Stimulated activated effector memory CD8-positive, alpha-beta T cell treated with anti-CD3 and anti-CD28 coated beads, Interleukin-12 subunit alpha, Interleukin-12 subunit beta, amount 100 ng/mL, for 72 hours (primary cell): ENCODE data around the gene SLC7A11.
"Not testable (repeated sequence)": the region's sequence is repeated elsewhere in the genome, so short reads cannot be mapped to it uniquely, and the experiment has no call there.

Source experiments
- ATAC-seq: fragments of 150-1000 bp; cut with Tn5 transposase; 2 replicates; pipeline ENCODE4 v1.10.0; 2021
- DNase-seq, 2 donors: peaks; one replicate each; pipeline ENCODE4 v3.0.0; 2021 to 2022; ENCODE audit warnings: low spot score in 2 of 2
- H3K27ac Mint-ChIP-seq: one replicate; pipeline ENCODE4 v1.8.0; 2022; ENCODE audit warnings: mild to moderate bottlenecking, mixed read lengths
- H3K36me3 Mint-ChIP-seq: one replicate; pipeline ENCODE4 v1.8.0; 2022; ENCODE audit warnings: mild to moderate bottlenecking, mixed read lengths
- H3K4me1 Mint-ChIP-seq: one replicate; pipeline ENCODE4 v1.8.0; 2022; ENCODE audit warnings: mixed read lengths
- H3K4me3 Mint-ChIP-seq: one replicate; pipeline ENCODE4 v1.8.0; 2022; ENCODE audit warnings: mild to moderate bottlenecking, mixed read lengths
- H3K9me3 Mint-ChIP-seq: one replicate; pipeline ENCODE4 v1.8.0; 2022; ENCODE audit warnings: mixed read lengths

SLC7A11 gene

DNA sequence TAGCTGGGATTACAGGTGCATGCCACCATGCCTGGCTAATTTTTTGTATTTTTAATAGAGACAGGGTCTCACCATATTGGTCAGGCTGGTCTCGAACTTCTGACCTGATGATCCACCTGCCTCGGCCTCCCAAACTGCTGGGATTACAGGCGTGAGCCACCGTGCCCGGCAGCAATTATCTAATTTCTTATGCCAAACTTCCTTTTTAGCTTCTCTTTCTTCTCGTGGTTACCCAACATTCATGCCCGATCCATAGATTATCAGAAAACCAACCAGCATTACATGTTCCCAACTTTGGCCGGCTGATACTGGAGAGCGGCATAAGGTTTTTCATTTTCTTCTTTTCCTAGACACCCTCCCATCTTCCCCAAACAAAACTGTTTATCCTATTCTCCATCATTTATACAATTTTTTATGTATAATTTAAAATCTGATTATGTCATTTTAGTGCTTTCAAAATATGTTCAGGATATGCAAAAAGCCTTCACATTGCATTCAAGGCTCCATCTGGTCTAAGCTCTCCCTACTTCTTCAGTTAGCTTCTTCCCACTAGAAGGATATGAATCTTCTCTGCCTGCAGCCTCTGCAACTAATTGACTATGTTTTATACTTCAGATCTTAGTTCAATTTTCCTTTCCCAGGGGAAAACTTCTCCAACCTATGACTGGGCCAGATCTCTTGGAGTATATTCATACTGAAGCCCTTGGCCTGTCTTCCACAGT lies 8.7 kb downstream of the SLC7A11 start:
- DNase-seq (no peak), ATAC-seq (no peak)
- Mint-ChIP-seq H3K27ac (no peak overlapping the region), H3K9me3 (peaks cover 4% of the 10 kb centered on the region), H3K36me3 (no peaks in the 10 kb centered on the region), H3K4me1 (no peaks in the 10 kb centered on the region), H3K4me3 (no peak overlapping the region)

DNA sequence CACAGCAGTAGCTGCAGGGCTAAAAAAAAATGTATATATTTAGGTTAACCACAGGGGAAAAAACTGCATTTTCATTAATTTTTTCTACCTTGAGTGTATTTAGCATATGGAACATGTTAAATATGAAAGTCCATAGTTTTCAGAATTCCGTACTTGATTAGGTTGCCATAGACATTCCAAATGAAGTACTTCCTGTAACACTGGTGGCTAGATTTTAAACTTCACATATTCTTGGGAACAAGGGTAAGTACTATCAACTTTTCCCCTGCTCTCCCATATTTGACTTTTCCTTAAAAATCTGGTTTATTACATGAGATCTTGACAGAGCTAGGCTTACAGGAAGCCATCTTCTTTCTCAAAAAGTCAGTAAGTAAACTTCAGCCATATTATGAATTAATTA lies 9.8 kb downstream of the SLC7A11 start:
- Mint-ChIP-seq H3K4me3 (no peak overlapping the region), H3K27ac (no peak overlapping the region), H3K4me1 (no peaks in the 10 kb centered on the region), H3K9me3 (peaks cover 4% of the 10 kb centered on the region), H3K36me3 (no peaks in the 10 kb centered on the region)
- no peak for DNase-seq
- ATAC-seq = no peak

DNA sequence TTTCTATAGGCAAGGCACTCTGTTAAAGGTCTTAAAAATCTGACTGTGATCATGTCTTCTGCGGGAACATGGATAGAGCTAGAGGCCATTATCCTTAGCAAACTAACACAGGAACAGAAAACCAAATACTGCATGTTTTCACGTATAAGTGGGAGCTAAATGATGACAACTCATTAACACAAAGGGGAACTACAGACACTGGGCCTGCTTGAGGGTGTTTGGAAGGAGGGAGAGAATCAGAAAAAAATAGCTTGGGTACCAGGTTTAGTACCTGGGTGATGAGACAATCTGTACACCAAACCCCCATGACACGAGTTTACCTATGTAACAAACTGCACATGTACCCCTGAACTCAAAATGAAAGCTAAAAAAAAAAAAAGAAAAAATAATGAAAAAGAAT lies 12.1 kb downstream of the SLC7A11 start:
- Mint-ChIP-seq H3K4me1 (no peaks in the 10 kb centered on the region), H3K36me3 (no peaks in the 10 kb centered on the region), H3K27ac (no peak overlapping the region), H3K4me3 (no peak overlapping the region), H3K9me3 (peaks cover 4% of the 10 kb centered on the region)
- DNase-seq = no peak
- no peak for ATAC-seq

DNA sequence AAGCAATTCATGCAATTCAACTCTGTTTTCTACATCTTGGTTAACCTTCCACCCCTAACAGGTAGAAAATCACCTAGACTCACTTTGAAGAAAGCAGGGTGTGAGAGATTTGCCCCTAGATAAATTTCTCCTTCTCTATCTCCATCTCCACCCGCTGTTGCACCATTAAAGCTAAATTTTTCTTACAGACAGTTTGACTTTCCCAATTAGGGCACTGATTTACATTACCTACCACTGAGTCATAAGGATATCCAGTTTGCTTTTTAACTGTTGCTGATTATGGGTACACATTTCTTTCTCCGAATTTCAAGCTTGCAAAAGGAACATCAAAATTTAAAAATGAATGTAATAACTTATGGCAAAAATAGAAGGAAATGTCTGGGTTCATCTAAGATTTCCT lies 13.0 kb downstream of the SLC7A11 start:
- no peak for ATAC-seq
- Mint-ChIP-seq H3K9me3 (peaks cover 7% of the 10 kb centered on the region), H3K27ac (no peak overlapping the region), H3K4me3 (no peak overlapping the region), H3K4me1 (no peaks in the 10 kb centered on the region), H3K36me3 (no peaks in the 10 kb centered on the region)
- no peak for DNase-seq

DNA sequence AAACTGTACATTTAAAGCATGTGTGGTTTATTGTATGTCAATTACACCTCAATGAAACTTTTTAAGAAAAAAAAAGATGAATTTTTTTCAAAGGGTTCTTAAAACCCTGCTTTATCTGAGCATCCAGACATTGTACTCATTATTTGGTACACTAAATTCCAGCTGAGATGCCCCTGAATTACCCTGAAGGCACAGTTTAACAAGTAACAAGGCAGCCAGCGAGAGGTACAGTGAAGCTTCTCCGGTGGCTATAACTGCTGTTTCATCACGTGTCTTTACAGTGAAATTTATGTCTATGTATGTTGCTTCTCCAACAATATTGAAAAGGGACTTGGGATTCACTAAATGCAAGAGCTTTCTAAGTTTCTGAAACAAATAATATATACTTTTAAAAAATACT lies 15.8 kb downstream of the SLC7A11 start:
- Mint-ChIP-seq H3K36me3 (no peaks in the 10 kb centered on the region), H3K4me1 (no peaks in the 10 kb centered on the region), H3K9me3 (peaks cover 3% of the 10 kb centered on the region), H3K4me3 (no peak overlapping the region), H3K27ac (no peak overlapping the region)
- no peak for ATAC-seq
- DNase-seq = no peak

DNA sequence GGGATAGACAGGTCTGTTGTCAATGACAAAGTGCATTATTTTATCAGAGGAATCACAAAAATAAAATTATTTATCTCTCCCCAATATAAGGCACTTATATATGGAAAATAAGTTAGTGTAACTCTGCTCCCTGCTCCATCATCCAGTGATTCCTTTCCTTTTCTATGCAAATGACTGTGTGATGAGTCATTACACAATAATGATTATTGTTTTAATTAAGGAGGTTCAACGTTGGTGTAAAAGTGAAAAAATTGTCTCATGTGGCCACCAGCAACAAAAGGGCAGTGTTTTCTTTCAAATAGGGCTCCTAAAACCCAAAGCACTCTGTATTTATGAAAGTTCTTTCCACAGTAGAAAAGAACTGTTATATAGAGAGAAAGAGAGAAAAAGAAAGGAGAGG lies 16.7 kb downstream of the SLC7A11 start:
- peaks cover 3% of the 10 kb centered on the region for H3K9me3 Mint-ChIP-seq
- H3K4me3 Mint-ChIP-seq = no peak overlapping the region
- H3K36me3 Mint-ChIP-seq = no peaks in the 10 kb centered on the region
- DNase-seq (no peak), ATAC-seq (no peak)
- no peaks in the 10 kb centered on the region for H3K4me1 Mint-ChIP-seq
- H3K27ac Mint-ChIP-seq = no peak overlapping the region

DNA sequence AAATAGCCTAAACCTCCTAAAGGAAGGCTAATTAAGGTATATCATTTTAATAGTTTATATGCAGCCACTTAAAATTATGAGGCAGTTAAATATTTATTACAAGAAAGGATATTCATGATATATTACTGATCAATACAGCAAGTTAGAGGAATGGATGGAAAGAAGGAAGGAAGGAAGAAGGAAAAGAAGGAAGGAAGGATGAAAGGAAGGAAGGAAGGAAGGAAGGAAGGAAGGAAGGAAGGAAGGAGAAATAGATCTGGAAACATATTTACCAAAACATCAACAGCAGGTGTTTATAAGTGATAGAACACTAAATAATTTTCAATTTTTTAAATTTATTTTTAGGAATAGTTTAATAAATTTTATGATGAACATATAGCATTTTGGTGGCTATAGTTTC lies 17.5 kb downstream of the SLC7A11 start:
- no peak for DNase-seq
- peaks cover 3% of the 10 kb centered on the region for H3K9me3 Mint-ChIP-seq
- H3K27ac Mint-ChIP-seq = no peak overlapping the region
- no peak overlapping the region for H3K4me3 Mint-ChIP-seq
- no peaks in the 10 kb centered on the region for H3K4me1 Mint-ChIP-seq
- H3K36me3 Mint-ChIP-seq = no peaks in the 10 kb centered on the region
- ATAC-seq = no peak

DNA sequence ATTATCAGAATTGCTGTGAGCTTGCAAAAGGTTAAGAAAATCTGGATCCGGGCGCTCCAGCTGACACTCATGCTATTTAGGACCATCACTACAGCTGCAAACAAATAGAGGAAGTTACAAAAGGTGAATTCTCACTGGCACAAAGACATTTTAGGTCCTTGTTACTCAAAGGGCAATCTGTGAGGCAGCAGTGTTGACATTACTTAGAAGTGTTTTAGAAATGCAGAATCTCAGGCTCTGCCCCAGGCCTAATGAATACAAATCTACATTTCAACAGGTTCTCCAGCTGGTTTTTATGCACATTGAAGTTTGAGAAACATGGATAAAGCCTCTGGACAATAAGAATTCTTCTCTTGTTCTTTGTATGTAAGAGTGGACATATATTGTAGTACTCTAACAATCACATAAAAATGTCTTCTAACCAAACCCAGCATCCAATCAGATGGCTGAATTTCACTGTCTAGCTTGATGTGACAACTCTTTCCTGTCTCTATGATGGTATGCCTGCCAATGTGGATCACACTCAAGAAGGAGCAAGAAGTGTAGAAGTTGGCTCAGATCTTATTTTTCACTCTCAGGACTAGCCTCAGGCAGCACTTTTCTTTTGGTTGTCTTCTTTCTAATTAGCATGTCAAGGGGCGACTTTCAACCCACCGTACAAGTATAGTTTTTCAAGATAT lies 18.8 kb downstream of the SLC7A11 start:
- no peaks in the 10 kb centered on the region for H3K36me3 Mint-ChIP-seq
- ATAC-seq (no peak), DNase-seq (no peak)
- no peaks in the 10 kb centered on the region for H3K4me1 Mint-ChIP-seq
- no peak overlapping the region for H3K4me3 Mint-ChIP-seq
- H3K9me3 Mint-ChIP-seq = peaks cover 3% of the 10 kb centered on the region
- H3K27ac Mint-ChIP-seq = no peak overlapping the region

DNA sequence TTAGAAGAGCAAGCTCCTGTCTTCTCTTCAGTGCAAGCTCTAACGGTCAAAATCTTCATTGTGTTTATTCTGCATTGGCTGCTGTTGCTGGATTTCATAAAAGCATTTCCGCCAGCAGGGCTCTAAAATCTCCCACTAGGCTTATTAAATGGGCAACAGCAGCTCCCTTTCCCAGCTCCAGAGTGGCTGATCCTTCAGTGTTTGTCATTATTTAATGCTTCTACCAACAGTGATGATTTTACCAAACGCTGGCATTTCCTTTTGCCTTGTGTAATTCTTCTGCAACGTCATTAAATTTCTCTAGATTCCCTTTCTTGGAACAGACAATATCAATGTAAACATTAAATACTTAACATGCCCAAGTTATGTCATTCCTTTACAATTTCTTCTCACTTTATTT lies 20.1 kb downstream of the SLC7A11 start:
- H3K9me3 Mint-ChIP-seq = peaks cover 3% of the 10 kb centered on the region
- no peak overlapping the region for H3K27ac Mint-ChIP-seq
- no peaks in the 10 kb centered on the region for H3K36me3 Mint-ChIP-seq
- DNase-seq (no peak), ATAC-seq (no peak)
- no peak overlapping the region for H3K4me3 Mint-ChIP-seq
- no peaks in the 10 kb centered on the region for H3K4me1 Mint-ChIP-seq

DNA sequence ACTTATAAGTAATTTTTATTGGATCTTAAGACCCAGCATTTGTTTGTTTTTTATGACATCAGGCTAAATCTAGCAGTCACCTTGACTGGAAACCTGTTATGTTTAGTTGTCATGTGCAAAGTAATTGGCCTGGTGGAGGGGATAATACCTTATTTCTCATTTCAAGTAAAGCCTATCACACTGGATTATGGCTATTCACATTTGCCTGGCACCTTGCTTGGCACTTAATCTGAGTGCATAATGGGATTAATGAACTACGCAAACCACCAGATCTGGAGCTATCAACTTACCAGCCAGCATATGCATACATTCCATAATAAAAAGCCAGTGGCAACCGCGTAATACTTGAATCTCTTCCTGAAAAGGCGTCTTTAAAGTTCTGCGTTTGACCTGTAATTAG lies 23.2 kb downstream of the SLC7A11 start:
- no peaks in the 10 kb centered on the region for H3K9me3 Mint-ChIP-seq
- ATAC-seq (no peak), DNase-seq (no peak)
- H3K4me3 Mint-ChIP-seq = no peak overlapping the region
- no peaks in the 10 kb centered on the region for H3K4me1 Mint-ChIP-seq
- H3K36me3 Mint-ChIP-seq = no peaks in the 10 kb centered on the region
- H3K27ac Mint-ChIP-seq = no peak overlapping the region

DNA sequence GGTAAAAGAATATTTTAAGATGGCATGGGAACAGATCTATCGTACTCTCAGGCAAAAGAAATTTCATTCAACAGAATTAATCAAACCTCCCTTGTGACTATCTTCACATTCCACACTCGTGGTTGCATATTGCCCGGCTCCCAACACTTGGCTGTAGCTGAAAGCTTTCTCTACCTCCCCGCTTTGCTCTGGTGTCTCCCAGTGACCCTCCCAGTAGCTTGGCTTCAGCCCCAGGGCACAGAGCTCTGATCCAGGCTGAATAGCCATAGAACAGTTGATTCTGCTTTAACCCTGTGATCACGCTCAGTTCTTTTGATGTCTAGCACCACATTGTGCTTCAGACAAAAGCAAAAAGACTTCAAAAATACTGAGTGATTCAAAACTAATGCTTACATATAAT lies 24.6 kb downstream of the SLC7A11 start:
- Mint-ChIP-seq H3K9me3 (peaks cover 4% of the 10 kb centered on the region), H3K4me1 (no peaks in the 10 kb centered on the region), H3K36me3 (no peaks in the 10 kb centered on the region), H3K4me3 (no peak overlapping the region), H3K27ac (no peak overlapping the region)
- no peak for DNase-seq
- ATAC-seq = no peak

DNA sequence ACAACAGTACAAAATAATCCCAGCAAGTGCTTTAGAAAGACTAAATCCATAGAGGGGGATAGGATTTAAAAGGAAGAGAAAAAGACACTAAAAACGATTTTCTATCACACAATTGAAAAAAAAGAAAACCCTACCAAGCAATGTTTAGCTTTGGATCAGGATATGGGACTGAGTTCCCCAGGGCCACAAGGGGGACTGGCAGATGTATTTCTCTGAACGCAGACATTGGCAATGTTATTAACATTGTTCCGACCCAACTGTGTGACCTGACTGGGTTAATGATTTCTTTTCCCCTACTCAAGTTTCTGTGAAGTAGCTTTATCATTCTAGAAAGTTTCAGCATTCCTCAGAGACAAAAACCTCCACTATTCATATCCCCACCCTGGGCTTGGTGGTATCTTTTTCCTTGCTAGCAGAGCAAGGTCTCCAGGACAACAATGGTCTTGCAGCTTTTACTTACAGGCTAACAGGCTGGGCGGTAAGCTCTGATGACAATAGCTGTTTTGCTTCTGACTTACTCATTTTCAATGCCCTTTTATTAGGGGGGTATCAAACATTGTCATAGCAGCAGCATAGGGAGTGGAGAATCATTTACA lies 25.8 kb downstream of the SLC7A11 start:
- Mint-ChIP-seq H3K4me3 (no peak overlapping the region), H3K27ac (no peak overlapping the region), H3K36me3 (no peaks in the 10 kb centered on the region), H3K4me1 (no peaks in the 10 kb centered on the region), H3K9me3 (peaks cover 4% of the 10 kb centered on the region)
- DNase-seq (no peak), ATAC-seq (no peak)

DNA sequence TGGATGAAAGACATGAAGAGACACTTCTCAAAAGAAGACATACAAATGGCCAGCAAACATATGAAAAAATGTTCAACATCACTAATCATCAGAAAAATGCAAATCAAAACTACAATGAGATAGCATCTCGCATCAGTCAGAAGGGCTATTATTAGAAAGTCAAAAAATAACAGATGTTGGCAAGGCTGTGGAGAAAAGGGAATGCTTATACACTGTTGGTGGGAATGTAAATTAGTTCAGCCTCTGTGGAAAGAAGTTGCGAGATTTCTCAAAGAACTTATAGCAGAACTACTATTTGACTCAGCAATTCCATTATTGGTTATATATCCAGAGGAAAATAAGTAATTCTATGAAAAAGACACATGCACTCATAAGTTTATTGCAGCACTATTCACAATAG lies 31.6 kb downstream of the SLC7A11 start:
- not testable (repeated sequence) for DNase-seq, H3K4me3 Mint-ChIP-seq, H3K4me1 Mint-ChIP-seq, ATAC-seq, H3K27ac Mint-ChIP-seq, H3K9me3 Mint-ChIP-seq, H3K36me3 Mint-ChIP-seq

DNA sequence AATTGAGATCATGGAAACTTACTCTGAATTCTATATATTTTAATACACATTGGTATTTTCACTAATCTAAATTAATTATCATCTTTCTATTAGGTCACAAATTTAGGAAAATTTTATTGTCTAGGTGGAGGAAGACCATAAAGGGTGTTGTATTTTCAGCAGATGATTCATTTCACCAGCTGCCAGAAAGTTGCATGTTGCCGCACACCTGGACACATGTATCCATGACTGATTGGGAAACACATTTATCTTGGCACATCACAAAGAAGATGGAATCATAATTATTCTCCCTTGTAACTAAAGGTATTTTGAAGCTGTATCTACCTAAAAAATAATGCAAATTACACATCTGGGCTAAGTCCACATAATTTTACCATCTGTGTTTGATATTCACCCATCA lies 33.1 kb downstream of the SLC7A11 start:
- no peak for DNase-seq
- Mint-ChIP-seq H3K36me3 (no peaks in the 10 kb centered on the region), H3K9me3 (peaks cover 6% of the 10 kb centered on the region), H3K4me1 (no peaks in the 10 kb centered on the region), H3K27ac (no peak overlapping the region), H3K4me3 (no peak overlapping the region)
- no peak for ATAC-seq

DNA sequence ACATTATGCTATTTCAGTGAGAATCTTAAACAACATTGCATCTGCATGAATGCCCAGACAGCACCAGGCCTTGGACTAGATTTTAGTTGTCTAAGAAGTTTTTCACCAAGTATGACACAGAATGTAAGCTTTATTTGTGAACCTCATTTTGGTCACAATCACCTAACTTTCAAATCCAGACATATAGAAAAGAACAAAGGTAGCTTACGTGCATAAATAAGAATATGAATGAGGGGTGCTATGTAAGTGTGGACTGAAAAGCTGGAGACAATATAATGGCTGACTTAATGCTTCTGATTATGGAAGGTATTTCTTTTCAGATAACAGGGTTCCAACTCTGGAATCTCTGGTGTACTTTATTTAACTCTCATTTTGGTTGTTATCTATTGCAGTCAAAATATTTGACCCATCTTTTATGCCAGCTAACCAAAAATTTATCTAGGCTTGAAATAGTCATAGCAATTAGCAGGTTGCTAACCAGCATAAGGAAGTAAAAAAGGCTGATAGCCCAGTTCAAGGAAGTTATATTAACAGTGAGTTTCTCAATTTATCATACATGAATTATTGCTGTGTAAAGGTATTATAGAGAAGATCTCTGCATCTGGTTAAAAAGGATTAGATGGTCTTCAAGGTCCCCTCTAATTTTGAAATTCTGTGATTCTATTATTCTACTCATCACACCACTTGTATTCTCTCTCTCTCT lies 36.5 kb downstream of the SLC7A11 start:
- no peak overlapping the region for H3K4me3 Mint-ChIP-seq
- H3K9me3 Mint-ChIP-seq = peaks cover 2% of the 10 kb centered on the region
- no peaks in the 10 kb centered on the region for H3K4me1 Mint-ChIP-seq
- H3K36me3 Mint-ChIP-seq = no peaks in the 10 kb centered on the region
- no peak overlapping the region for H3K27ac Mint-ChIP-seq
- DNase-seq = no peak
- no peak for ATAC-seq

DNA sequence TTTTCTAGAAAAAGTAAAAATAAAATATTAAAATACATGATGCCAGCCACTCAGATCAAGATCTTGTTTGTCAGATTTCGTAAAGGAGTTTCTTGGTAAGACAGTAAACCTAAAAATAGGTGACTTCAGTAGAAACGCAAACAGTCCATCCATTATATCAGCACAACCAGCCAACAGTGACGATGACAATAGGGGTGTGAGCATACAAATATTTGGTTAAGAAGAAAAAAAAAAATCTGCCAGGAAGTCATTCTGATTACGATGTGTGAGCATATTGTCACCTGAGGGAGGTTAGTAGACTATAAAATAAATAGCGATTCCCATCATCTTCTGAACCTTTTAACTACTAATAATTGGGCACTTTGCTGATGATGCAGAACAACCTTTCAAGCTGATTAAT lies 37.6 kb downstream of the SLC7A11 start:
- no peaks in the 10 kb centered on the region for H3K4me1 Mint-ChIP-seq
- H3K36me3 Mint-ChIP-seq = no peaks in the 10 kb centered on the region
- no peak for DNase-seq
- H3K4me3 Mint-ChIP-seq = no peak overlapping the region
- no peak overlapping the region for H3K27ac Mint-ChIP-seq
- ATAC-seq = no peak
- H3K9me3 Mint-ChIP-seq = peaks cover 5% of the 10 kb centered on the region
